GM12864 (cell line): ENCODE data around the gene GPRIN2.
"Not testable (repeated sequence)": the region's sequence is repeated elsewhere in the genome, so short reads cannot be mapped to it uniquely, and the experiment has no call there.

Source experiments
- DNase-seq: peaks from one replicate; pipeline ENCODE4 v3.0.0-alpha.2; 2011; ENCODE audit warnings: low read depth
- H3K4me3 ChIP-seq: 2 replicates; pipeline ENCODE4 v1.5.1; 2011; ENCODE audit warnings: mild to moderate bottlenecking, low read depth, low read length, control low read depth
- TF ChIP-seq, protein P1 (sequence below): IDR thresholded peaks from 2 replicates; pipeline ENCODE4 v1.5.1; 2011; ENCODE audit warnings: low read depth, mild to moderate bottlenecking, moderate library complexity, low read length, control low read depth, inconsistent platforms; ENCODE audit errors: missing control alignments

Gene GPRIN2

GRCh38 chr10:46516660-46517416, 39.6 kb downstream of the GPRIN2 start:
- DNase-seq = no peak

GRCh38 chr10:46515793-46516192, 40.7 kb downstream of the GPRIN2 start:
- no peak overlapping the region for H3K4me3 ChIP-seq
- TF ChIP-seq, protein P1, sequence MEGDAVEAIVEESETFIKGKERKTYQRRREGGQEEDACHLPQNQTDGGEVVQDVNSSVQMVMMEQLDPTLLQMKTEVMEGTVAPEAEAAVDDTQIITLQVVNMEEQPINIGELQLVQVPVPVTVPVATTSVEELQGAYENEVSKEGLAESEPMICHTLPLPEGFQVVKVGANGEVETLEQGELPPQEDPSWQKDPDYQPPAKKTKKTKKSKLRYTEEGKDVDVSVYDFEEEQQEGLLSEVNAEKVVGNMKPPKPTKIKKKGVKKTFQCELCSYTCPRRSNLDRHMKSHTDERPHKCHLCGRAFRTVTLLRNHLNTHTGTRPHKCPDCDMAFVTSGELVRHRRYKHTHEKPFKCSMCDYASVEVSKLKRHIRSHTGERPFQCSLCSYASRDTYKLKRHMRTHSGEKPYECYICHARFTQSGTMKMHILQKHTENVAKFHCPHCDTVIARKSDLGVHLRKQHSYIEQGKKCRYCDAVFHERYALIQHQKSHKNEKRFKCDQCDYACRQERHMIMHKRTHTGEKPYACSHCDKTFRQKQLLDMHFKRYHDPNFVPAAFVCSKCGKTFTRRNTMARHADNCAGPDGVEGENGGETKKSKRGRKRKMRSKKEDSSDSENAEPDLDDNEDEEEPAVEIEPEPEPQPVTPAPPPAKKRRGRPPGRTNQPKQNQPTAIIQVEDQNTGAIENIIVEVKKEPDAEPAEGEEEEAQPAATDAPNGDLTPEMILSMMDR = no peak
- no peak for DNase-seq

More at GRCh38 chr10:46516660-46517416, 39.6 kb downstream of the GPRIN2 start:
- no peak overlapping the region for H3K4me3 ChIP-seq
- TF ChIP-seq, protein P1 = no peak

DNA sequence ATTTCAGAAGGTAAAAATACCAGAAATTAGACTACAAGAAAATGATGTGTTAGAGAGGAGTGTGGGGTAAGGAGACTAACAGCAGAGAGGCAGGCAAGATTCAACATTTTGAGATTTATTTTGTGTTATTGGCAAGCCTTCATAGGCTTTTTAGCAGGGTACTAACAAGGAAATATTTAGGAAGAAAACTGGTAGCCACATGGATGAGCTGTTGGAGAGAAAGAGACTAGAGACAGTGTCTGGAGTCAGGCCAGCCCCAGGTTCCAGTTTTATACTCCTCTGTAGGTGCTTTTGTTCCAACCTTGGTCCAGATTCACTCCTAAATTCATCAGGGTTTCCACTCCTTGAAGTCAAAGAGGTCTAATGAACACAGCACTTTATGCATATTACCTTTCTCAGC, 41.1 kb downstream of the GPRIN2 start:
- TF ChIP-seq, protein P1 = no peak
- H3K4me3 ChIP-seq = no peak overlapping the region

GRCh38 chr10:46514899-46515298, 41.6 kb downstream of the GPRIN2 start:
- no peak for DNase-seq
- no peak overlapping the region for H3K4me3 ChIP-seq
- TF ChIP-seq, protein P1 = no peak

More for the DNA sequence above, 41.1 kb downstream of the GPRIN2 start:
- DNase-seq = no peak

GRCh38 chr10:46514431-46514861, 42.0 kb downstream of the GPRIN2 start:
- TF ChIP-seq, protein P1 = no peak

GRCh38 chr10:46513333-46513732, 43.1 kb downstream of the GPRIN2 start:
- H3K4me3 ChIP-seq, DNase-seq: not testable (repeated sequence)

More at GRCh38 chr10:46514431-46514861, 42.0 kb downstream of the GPRIN2 start:
- no peak for DNase-seq
- H3K4me3 ChIP-seq = no peak overlapping the region

DNA sequence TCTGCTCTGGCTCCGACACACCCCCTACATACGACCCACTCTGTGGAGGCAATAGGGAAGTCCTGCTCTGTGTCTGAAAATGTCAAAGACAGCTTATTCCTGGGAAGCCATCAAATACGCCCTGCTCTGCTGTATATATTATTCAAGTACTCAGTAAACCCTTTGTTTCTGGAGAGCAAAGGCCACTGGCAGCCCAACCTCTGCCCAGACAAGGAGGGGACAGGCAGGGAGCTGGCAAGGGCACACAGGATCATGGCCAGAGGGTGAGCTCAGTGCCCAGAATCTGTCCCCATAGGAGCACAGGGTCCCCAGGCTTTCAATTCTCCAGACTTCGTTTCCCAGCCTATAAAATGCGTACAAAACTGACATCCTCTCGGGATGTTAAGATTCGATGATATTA, 43.7 kb downstream of the GPRIN2 start:
- not testable (repeated sequence) for DNase-seq, H3K4me3 ChIP-seq

GRCh38 chr10:46512002-46512401, 44.5 kb downstream of the GPRIN2 start:
- H3K4me3 ChIP-seq, DNase-seq: not testable (repeated sequence)
